Panc1 (cell line): Measurements from ENCODE around the gene TIMM17A. TPM values are rescaled to one million over a fixed set of nuclear protein-coding genes. Genes with fewer than 3 reads are reported as not detected.

Experiments
- ATAC-seq: fragments of 200-7000 bp; cut with Tn5 transposase; 2 replicates; pipeline ENCODE4 v1.9.1; 2020; ENCODE audit warnings: mild to moderate bottlenecking, moderate library complexity
- BruUV-seq: library from RNA; stranded (reverse); fragments of 400-500 nt; replicated peaks from 2 replicates; lab custom pipeline; 2021; lab: Mats Ljungman, UMichigan
- CTCF ChIA-PET: fragments of 300-600 bp; sonication (Branson Sonifier 250); formaldehyde crosslinking; loops from one replicate; lab custom pipeline; 2022; ENCODE audit warnings: antibody characterized with exemption; lab: Charles Lee
- POLR2A ChIA-PET: fragments of 300-600 bp; sonication (Branson Sonifier 250); formaldehyde crosslinking; loops from one replicate; lab custom pipeline; 2022; ENCODE audit warnings: antibody characterized with exemption; lab: Charles Lee
- DNase-seq: peaks from one replicate; pipeline ENCODE4 v3.0.0-alpha.2; 2010; ENCODE audit warnings: low read depth, low spot score
- H3K27ac ChIP-seq: 2 replicates; pipeline ENCODE4 v1.5.1; 2011; ENCODE audit warnings: mild to moderate bottlenecking, low read length, inconsistent platforms
- H3K27me3 ChIP-seq: fragments of 200-500 bp; sonication (Bioruptor generic); 2 replicates; pipeline ENCODE4 v1.6.0; 2014; ENCODE audit warnings: low read length, inconsistent platforms; ENCODE audit not compliant: control insufficient read depth, insufficient read depth
- H3K36me3 ChIP-seq: fragments of 200-500 bp; sonication (Bioruptor generic); 2 replicates; pipeline ENCODE4 v1.5.1; 2014; ENCODE audit warnings: inconsistent platforms, mild to moderate bottlenecking, low read length, moderate library complexity; ENCODE audit not compliant: control insufficient read depth, insufficient read depth
- H3K4me1 ChIP-seq: 2 replicates; pipeline ENCODE4 v1.5.1; 2011; ENCODE audit warnings: inconsistent platforms, mild to moderate bottlenecking, low read length, moderate library complexity; ENCODE audit not compliant: control insufficient read depth, insufficient read depth
- H3K4me3 ChIP-seq, 2 experiments: 2 replicates each; pipeline ENCODE4 v1.5.1; 2011 to 2012; ENCODE audit warnings: low read depth in 2 of 2, low read length in 2 of 2, mild to moderate bottlenecking in 2 of 2, inconsistent platforms in 1 of 2, moderate library complexity in 1 of 2
- H3K9me3 ChIP-seq: fragments of 200-500 bp; sonication (Bioruptor generic); 2 replicates; pipeline ENCODE4 v1.5.1; 2014; ENCODE audit warnings: low read depth, mild to moderate bottlenecking, inconsistent platforms, low read length, moderate library complexity; ENCODE audit not compliant: control insufficient read depth, insufficient read depth
- CTCF ChIP-seq: fragments of 450-650 bp; IDR thresholded peaks from 2 replicates; pipeline ENCODE4 v1.5.1; 2017; ENCODE audit warnings: mild to moderate bottlenecking
- POLR2AphosphoS5 ChIP-seq: IDR thresholded peaks from 2 replicates; pipeline ENCODE4 v1.6.1; 2012; ENCODE audit warnings: mild to moderate bottlenecking, low read depth, low read length, moderate library complexity
- SIN3A ChIP-seq: IDR thresholded peaks from 2 replicates; pipeline ENCODE4 v1.6.1; 2012; ENCODE audit warnings: low read depth, mild to moderate bottlenecking, low read length, moderate library complexity, borderline replicate concordance; ENCODE audit not compliant: insufficient read depth
- TCF7L2 ChIP-seq: IDR thresholded peaks from 2 replicates; pipeline ENCODE4 v1.6.1; 2011; ENCODE audit warnings: mild to moderate bottlenecking, low read depth, low read length, inconsistent platforms
- in situ Hi-C: cut with HindIII; loops from 2 replicates; pipeline ENCODE4 v1.10.0; 2016; ENCODE audit warnings: low sequenced_read_pairs, low pct_unique_long_range_greater_than_20kb
- intact Hi-C: fragments of 100-400 bp; cut with micrococcal nuclease; formaldehyde crosslinking; loops from one replicate; pipeline ENCODE4 v1.10.0; 2022; ENCODE audit not compliant: unreplicated experiment
- total RNA-seq: library from RNA; stranded (reverse); gene quantifications from one replicate; pipeline ENCODE4 v1.2.1, GENCODE V29; 2021; ENCODE audit not compliant: unreplicated experiment
- TF ChIP-seq, protein P1 (sequence below), 2 experiments: IDR thresholded peaks; 2 replicates each; pipeline ENCODE4 v1.6.1; 2011 to 2012; ENCODE audit warnings: low read depth in 2 of 2, control low read depth in 1 of 2, low read length in 1 of 2, mild to moderate bottlenecking in 1 of 2, moderate library complexity in 1 of 2; ENCODE audit not compliant: insufficient read depth in 1 of 2

TIMM17A gene
- total RNA-seq, 1 experiment from 2014 or later: 118 TPM

DNA sequence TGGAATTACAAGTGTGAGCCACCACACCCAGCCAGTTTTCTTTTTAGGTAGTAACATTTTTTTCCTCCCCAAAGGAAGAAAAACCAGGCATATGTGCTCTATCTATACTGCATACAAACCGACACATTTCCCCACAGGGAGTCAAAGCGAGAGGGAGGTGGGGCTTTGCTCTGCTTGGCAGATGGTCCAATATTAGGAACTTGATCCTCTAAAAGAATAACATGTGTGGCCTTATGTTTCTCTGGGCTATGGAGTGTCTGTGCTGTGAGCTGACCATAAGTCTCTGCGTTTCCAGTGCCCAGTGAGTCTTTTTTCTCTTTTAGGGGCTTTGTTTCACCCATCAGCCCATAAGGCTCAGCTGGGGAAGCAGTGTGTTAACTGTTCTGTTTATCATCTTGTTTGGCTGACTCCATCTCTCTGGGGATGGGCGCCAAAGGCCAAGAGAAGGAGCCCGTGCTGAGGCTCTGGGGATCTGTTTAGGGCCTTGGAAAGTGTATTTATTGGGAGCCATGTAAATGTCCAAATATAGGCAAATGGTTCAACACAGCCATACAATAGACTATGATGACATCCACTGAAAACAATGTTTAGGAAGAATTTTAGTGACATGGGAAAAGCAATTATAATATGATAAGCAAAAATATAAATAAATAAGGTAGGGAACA is 29.2 kb upstream of the TIMM17A start:
- TF ChIP-seq POLR2AphosphoS5 (no peak), TCF7L2 (no peak), SIN3A (no peak), CTCF (no peak)
- TF ChIP-seq, protein P1, sequence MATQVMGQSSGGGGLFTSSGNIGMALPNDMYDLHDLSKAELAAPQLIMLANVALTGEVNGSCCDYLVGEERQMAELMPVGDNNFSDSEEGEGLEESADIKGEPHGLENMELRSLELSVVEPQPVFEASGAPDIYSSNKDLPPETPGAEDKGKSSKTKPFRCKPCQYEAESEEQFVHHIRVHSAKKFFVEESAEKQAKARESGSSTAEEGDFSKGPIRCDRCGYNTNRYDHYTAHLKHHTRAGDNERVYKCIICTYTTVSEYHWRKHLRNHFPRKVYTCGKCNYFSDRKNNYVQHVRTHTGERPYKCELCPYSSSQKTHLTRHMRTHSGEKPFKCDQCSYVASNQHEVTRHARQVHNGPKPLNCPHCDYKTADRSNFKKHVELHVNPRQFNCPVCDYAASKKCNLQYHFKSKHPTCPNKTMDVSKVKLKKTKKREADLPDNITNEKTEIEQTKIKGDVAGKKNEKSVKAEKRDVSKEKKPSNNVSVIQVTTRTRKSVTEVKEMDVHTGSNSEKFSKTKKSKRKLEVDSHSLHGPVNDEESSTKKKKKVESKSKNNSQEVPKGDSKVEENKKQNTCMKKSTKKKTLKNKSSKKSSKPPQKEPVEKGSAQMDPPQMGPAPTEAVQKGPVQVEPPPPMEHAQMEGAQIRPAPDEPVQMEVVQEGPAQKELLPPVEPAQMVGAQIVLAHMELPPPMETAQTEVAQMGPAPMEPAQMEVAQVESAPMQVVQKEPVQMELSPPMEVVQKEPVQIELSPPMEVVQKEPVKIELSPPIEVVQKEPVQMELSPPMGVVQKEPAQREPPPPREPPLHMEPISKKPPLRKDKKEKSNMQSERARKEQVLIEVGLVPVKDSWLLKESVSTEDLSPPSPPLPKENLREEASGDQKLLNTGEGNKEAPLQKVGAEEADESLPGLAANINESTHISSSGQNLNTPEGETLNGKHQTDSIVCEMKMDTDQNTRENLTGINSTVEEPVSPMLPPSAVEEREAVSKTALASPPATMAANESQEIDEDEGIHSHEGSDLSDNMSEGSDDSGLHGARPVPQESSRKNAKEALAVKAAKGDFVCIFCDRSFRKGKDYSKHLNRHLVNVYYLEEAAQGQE (IDR thresholded peaks at IDR 0.05; ENCODE audit: insufficient read depth in 1 of 2, low read depth in 2 of 2, low read length in 1 of 2): no peak
- in situ Hi-C loops (no loop called here), intact Hi-C loops (no loop called here)
- no peak for DNase-seq
- Histone ChIP-seq H3K4me1 (no peaks in the 10 kb centered on the region), H3K27ac (no peak overlapping the region), H3K36me3 (no peaks in the 10 kb centered on the region), H3K4me3 (no peak overlapping the region), H3K9me3 (no peaks in the 10 kb centered on the region), H3K27me3 (peaks cover 3% of the 10 kb centered on the region; the same call in 1 of the 2 replicates)
- ChIA-PET POLR2A (interaction anchor here (0.6 kb wide), 1 partner anchor 14 kb away, joined by 6 read pairs; no protein-coding TSS in a partner anchor), CTCF (no interaction called here)
- ATAC-seq: no peak
- BruUV-seq: no TSS peak

- no peak for ATAC-seq
- BruUV-seq: no TSS peak
- Histone ChIP-seq H3K9me3 (no peaks in the 10 kb centered on the region), H3K4me3 (no peak overlapping the region), H3K27me3 (peaks cover 3% of the 10 kb centered on the region; the same call in 1 of the 2 replicates), H3K36me3 (no peaks in the 10 kb centered on the region), H3K4me1 (no peaks in the 10 kb centered on the region), H3K27ac (no peak overlapping the region)
- intact Hi-C loops (no loop called here), in situ Hi-C loops (no loop called here)
- CTCF ChIA-PET: no interaction called here
- no peak for DNase-seq
- POLR2A ChIA-PET: no interaction called here
- TF ChIP-seq SIN3A (no peak), CTCF (no peak), TCF7L2 (no peak), POLR2AphosphoS5 (no peak)
Observed at GRCh38 chr1:201928266-201928665, 27.0 kb upstream of the TIMM17A start.
